HG03280 (cell line): ENCODE data around the gene KIF4A.

Source experiments
- ATAC-seq: cut with Tn5 transposase; IDR thresholded peaks from one replicate; pipeline ENCODE4 v1.9.1; 2021; ENCODE audit warnings: mild to moderate bottlenecking, moderate library complexity; ENCODE audit not compliant: unreplicated experiment

The KIF4A gene

DNA sequence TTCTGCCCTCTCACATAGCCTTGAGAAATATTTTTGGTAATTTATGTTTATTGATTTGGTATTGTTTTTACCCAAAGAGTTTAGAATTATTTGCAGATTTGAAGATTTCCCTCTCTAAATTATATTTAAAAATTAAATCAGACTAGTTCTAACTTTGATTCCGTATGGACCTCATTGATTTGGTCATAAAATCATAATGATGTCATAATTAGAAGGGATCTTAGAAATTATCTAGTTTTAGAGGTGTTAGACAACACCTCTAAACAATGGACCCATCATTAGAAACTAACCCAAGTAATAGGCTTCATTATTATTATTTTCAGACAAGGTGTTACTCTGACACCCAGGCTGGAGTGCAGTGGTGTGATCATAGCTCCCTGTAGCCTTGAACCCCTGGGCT lies 178.8 kb downstream of the KIF4A start:
- no peak for ATAC-seq
